ENCODE results near the gene FOXN3. TPM values are rescaled to one million over a fixed set of nuclear protein-coding genes. Genes with fewer than 3 reads are reported as not detected.

The FOXN3 gene
- total RNA-seq, 1 experiment from 2014 or later: 125 TPM

GRCh38 chr14:89342049-89342448 is 75.0 kb downstream of the FOXN3 start:
- Histone ChIP-seq H2BK120ac (ENCODE audit: low read depth, low read length, poor library complexity, severe bottlenecking) (no peak overlapping the region), H3K4me1 (ENCODE audit: insufficient read depth, low read length) (peaks cover 22% of the 10 kb centered on the region), H2BK20ac (ENCODE audit: low read depth, low read length, poor library complexity, severe bottlenecking) (no peak overlapping the region), H4K91ac (ENCODE audit: insufficient read length, low read depth, low read length) (no peak overlapping the region), H4K20me1 (ENCODE audit: control insufficient read depth, insufficient read depth, insufficient read length) (no peaks in the 10 kb centered on the region), H2AFZ (ENCODE audit: low read length) (no peak overlapping the region), H4K8ac (replicated peaks; ENCODE audit: insufficient read length, low read depth, low read length) (no peak overlapping the region), H3K9me3 (ENCODE audit: control insufficient read depth, low read depth, low read length) (no peaks in the 10 kb centered on the region), H3K14ac (ENCODE audit: insufficient read depth, low read length) (no peak overlapping the region), H3T11ph (ENCODE audit: low read length) (no peak overlapping the region), H2BK12ac (ENCODE audit: insufficient read length, low read depth, low read length) (no peak overlapping the region), H3K18ac (ENCODE audit: insufficient read length, low read depth, low read length) (no peak overlapping the region), H3K56ac (ENCODE audit: insufficient read length, low read depth, low read length) (no peak overlapping the region), H3K79me1 (ENCODE audit: insufficient read depth, low read depth, low read length, poor library complexity, severe bottlenecking) (no peaks in the 10 kb centered on the region), H2AK5ac (ENCODE audit: insufficient read length, low read length) (no peak overlapping the region), H2BK15ac (ENCODE audit: low read depth, low read length) (no peak overlapping the region), H2BK5ac (ENCODE audit: insufficient read length, low read length) (no peak overlapping the region), H3K27ac (ENCODE audit: insufficient read length, low read depth, low read length) (no peak overlapping the region), H3K4me2 (ENCODE audit: insufficient read depth, insufficient read length, low read length) (no peak overlapping the region), H3K9ac (ENCODE audit: extremely low read depth, insufficient read length, low read length) (no peak overlapping the region), H3K79me2 (ENCODE audit: insufficient read depth, low read length) (peaks cover 20% of the 10 kb centered on the region; the same call in 1 of the 2 replicates), H3K27me3 (ENCODE audit: insufficient read depth, low read length) (no peaks in the 10 kb centered on the region), H4K5ac (ENCODE audit: insufficient read length, low read depth, low read length) (no peak overlapping the region), H3K23me2 (ENCODE audit: insufficient read length, low read depth, low read length, poor library complexity, severe bottlenecking) (no peaks in the 10 kb centered on the region), H3K23ac (ENCODE audit: insufficient read length, low read depth, low read length) (no peak overlapping the region), H3K4ac (ENCODE audit: low read depth, low read length) (no peak overlapping the region)
- Mint-ChIP-seq H3K27ac (peak overlapping the region in 1 of 3 experiments; percentile 50; a peak in 2 of 7 replicates), H3K36me3 (ENCODE audit: insufficient read depth in 1 of 3, low read depth in 3 of 3) (peaks cover 26 to 42% (median 28%) of the 10 kb centered on the region in 3 experiments), H3K27me3 (ENCODE audit: low read depth) (no peaks in the 10 kb centered on the region; the same call in 1 of the 2 replicates), H3K4me3 (no peak overlapping the region), H3K4me1 (peaks cover 62 to 71% of the 10 kb centered on the region in 2 experiments), H3K9me3 (no peaks in the 10 kb centered on the region)
- no peak for DNase-seq
- TF ChIP-seq CTCF (conservative IDR thresholded peaks at IDR 0.05): no peak
- no CpG with 5 or more reads among the region's 5 CpGs for WGBS (ENCODE audit: extremely low coverage, insufficient read length, low lambda C conversion rate)
